ENCODE measurements around the gene PNMA6A. TPM values are rescaled to one million over a fixed set of nuclear protein-coding genes. Genes with fewer than 3 reads are reported as not detected.
"Not testable (repeated sequence)": the region's sequence is repeated elsewhere in the genome, so short reads cannot be mapped to it uniquely, and the experiment has no call there.

Gene PNMA6A
- total RNA-seq, 1 donor from 2014 or later, result 1.5 TPM

DNA sequence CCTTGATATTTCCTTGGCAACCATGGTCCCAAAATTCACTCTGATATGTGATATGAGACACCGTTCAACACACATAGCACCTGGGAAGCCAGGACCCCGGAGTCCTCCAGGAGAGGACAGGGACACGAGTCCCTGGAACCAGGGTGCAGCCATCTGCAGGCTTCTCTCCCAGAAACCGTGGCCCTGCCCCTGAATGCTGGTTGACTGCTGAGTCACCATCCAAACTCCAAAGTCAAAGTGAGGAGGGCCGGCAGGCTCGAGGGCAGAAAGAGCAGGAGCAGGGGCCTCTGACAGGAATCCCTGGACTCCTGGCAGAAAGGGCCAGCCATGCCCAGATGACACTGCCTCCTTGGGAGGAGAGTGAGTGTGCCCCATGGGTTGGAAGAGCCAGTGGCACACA, 6.9 kb upstream of the PNMA6A start:
- TF ChIP-seq CTCF (IDR thresholded peaks at IDR 0.05), result no peak
- no peak for DNase-seq (ENCODE audit: extremely low spot score, unreplicated experiment)
- H3K36me3 Mint-ChIP-seq (ENCODE audit: unreplicated experiment), result no peaks in the 10 kb centered on the region
- H3K4me1 Mint-ChIP-seq (ENCODE audit: unreplicated experiment), result no peaks in the 10 kb centered on the region
- H3K9me3 Mint-ChIP-seq (ENCODE audit: unreplicated experiment), result no peaks in the 10 kb centered on the region
- no peaks in the 10 kb centered on the region for H3K27me3 Mint-ChIP-seq (ENCODE audit: unreplicated experiment)
- no peak overlapping the region for H3K4me3 Mint-ChIP-seq (ENCODE audit: unreplicated experiment)
- no peak overlapping the region for H3K27ac Mint-ChIP-seq (ENCODE audit: unreplicated experiment)

DNA sequence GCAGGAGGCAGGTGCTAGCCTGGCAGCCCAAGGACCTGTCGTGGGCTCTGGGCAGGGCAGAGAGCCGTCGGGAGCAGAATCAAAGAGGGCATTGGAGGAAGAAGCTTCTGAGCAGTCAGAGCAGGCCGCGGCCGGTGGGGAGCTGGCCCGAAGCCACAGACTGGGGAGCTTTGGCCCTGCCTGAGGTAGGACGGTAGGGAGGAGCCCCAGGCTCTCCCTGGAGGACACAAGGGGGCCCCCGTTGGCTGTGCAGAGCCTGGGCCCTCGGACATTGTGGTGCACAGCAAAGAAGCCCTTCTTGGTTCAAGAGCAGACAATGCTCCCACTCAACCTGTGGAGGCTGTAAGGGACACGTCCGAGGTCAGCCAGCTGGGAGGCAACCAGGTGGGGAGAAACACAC, 5.9 kb upstream of the PNMA6A start:
- H3K27ac Mint-ChIP-seq (ENCODE audit: unreplicated experiment); H3K4me1 Mint-ChIP-seq (ENCODE audit: unreplicated experiment); H3K9me3 Mint-ChIP-seq (ENCODE audit: unreplicated experiment); H3K27me3 Mint-ChIP-seq (ENCODE audit: unreplicated experiment); DNase-seq (ENCODE audit: extremely low spot score, unreplicated experiment); H3K4me3 Mint-ChIP-seq (ENCODE audit: unreplicated experiment); H3K36me3 Mint-ChIP-seq (ENCODE audit: unreplicated experiment): not testable (repeated sequence)

DNA sequence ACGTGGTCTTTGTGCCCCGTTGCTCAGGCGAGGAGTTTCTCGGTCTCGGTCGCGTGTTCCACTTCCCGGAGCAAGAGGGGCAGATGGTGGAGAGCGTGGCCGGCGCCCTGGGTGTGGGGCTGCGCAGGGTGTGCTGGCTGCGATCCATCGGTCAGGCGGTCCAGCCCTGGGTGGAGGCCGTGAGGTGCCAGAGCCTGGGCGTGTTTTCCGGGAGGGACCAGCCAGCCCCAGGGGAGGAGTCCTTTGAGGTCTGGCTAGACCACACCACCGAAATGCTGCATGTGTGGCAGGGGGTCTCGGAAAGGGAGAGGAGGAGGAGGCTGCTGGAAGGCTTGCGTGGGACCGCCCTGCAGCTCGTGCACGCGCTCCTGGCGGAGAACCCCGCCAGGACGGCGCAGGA, 1.1 kb downstream of the PNMA6A start:
- not testable (repeated sequence) for H3K27ac Mint-ChIP-seq (ENCODE audit: unreplicated experiment); H3K27me3 Mint-ChIP-seq (ENCODE audit: unreplicated experiment); DNase-seq (ENCODE audit: extremely low spot score, unreplicated experiment); H3K36me3 Mint-ChIP-seq (ENCODE audit: unreplicated experiment); H3K4me3 Mint-ChIP-seq (ENCODE audit: unreplicated experiment); H3K9me3 Mint-ChIP-seq (ENCODE audit: unreplicated experiment); H3K4me1 Mint-ChIP-seq (ENCODE audit: unreplicated experiment)

DNA sequence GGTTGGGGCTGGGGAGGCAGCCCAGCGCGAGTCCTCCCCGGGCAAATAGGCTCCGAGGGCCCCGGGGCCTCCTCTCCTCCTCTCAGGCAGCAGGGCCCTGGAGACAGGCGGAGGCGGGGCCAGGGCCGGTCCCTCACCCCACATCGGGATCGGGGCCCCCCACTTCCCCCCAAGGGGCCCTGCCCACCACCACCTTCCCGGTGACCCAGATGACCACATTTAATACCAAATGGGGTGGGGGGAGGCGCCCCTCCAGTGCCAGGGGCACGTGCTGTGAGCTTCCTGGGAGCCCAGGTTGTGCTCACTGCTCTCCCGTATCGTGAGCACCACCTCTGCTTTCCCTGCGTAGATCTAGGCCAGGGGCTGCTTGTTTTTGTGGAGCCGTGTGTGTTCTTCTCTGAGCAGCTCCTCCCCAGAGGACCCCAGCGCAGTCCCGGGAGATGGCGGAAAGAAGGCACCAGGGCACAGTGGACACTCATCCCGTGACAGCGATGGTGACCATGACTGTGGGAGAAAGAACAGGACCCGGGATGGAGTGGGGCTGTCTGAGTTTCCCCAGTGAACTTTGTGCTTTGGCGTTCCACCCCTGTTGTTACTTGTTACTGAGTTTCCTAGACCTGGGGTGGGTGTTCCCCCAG, 2.1 kb downstream of the PNMA6A start:
- no peaks in the 10 kb centered on the region for H3K9me3 Mint-ChIP-seq (ENCODE audit: unreplicated experiment)
- H3K4me1 Mint-ChIP-seq (ENCODE audit: unreplicated experiment), result no peaks in the 10 kb centered on the region
- no peak for TF ChIP-seq CTCF (IDR thresholded peaks at IDR 0.05)
- no peak for DNase-seq (ENCODE audit: extremely low spot score, unreplicated experiment)
- no peaks in the 10 kb centered on the region for H3K36me3 Mint-ChIP-seq (ENCODE audit: unreplicated experiment)
- no peak overlapping the region for H3K27ac Mint-ChIP-seq (ENCODE audit: unreplicated experiment)
- H3K4me3 Mint-ChIP-seq (ENCODE audit: unreplicated experiment), result no peak overlapping the region
- no peaks in the 10 kb centered on the region for H3K27me3 Mint-ChIP-seq (ENCODE audit: unreplicated experiment)

DNA sequence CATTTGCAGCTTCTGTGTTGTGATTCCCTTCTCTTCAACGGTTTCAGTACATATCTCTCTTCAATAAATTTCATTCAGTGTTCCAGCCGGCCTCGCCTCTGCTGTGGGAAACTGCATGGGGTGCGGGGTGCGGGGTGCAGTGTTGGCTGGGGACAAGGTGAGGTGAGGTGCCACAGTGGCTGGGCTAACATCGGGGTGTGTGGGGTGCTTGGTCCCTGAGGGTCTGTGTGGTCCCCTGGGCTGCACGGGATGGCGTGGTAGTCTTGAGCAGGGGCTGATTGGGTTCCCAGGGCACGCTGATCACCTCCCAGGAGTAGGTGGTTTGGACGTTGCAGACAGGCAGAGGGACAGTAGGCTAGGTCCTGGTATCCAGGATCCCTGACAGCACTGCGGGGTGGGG, 2.7 kb downstream of the PNMA6A start:
- H3K27me3 Mint-ChIP-seq (ENCODE audit: unreplicated experiment), result no peaks in the 10 kb centered on the region
- H3K27ac Mint-ChIP-seq (ENCODE audit: unreplicated experiment), result no peak overlapping the region
- H3K4me1 Mint-ChIP-seq (ENCODE audit: unreplicated experiment), result no peaks in the 10 kb centered on the region
- no peak for DNase-seq (ENCODE audit: extremely low spot score, unreplicated experiment)
- no peaks in the 10 kb centered on the region for H3K9me3 Mint-ChIP-seq (ENCODE audit: unreplicated experiment)
- TF ChIP-seq CTCF (IDR thresholded peaks at IDR 0.05), result no peak
- no peaks in the 10 kb centered on the region for H3K36me3 Mint-ChIP-seq (ENCODE audit: unreplicated experiment)
- no peak overlapping the region for H3K4me3 Mint-ChIP-seq (ENCODE audit: unreplicated experiment)

GRCh38 chrX:153075366-153075765, 3.1 kb downstream of the PNMA6A start:
- H3K36me3 Mint-ChIP-seq (ENCODE audit: unreplicated experiment), result no peaks in the 10 kb centered on the region
- no peak overlapping the region for H3K4me3 Mint-ChIP-seq (ENCODE audit: unreplicated experiment)
- no peaks in the 10 kb centered on the region for H3K27me3 Mint-ChIP-seq (ENCODE audit: unreplicated experiment)
- no peak for DNase-seq (ENCODE audit: extremely low spot score, unreplicated experiment)
- H3K9me3 Mint-ChIP-seq (ENCODE audit: unreplicated experiment), result no peaks in the 10 kb centered on the region
- no peak overlapping the region for H3K27ac Mint-ChIP-seq (ENCODE audit: unreplicated experiment)
- TF ChIP-seq CTCF (IDR thresholded peaks at IDR 0.05), result no peak
- H3K4me1 Mint-ChIP-seq (ENCODE audit: unreplicated experiment), result no peaks in the 10 kb centered on the region

DNA sequence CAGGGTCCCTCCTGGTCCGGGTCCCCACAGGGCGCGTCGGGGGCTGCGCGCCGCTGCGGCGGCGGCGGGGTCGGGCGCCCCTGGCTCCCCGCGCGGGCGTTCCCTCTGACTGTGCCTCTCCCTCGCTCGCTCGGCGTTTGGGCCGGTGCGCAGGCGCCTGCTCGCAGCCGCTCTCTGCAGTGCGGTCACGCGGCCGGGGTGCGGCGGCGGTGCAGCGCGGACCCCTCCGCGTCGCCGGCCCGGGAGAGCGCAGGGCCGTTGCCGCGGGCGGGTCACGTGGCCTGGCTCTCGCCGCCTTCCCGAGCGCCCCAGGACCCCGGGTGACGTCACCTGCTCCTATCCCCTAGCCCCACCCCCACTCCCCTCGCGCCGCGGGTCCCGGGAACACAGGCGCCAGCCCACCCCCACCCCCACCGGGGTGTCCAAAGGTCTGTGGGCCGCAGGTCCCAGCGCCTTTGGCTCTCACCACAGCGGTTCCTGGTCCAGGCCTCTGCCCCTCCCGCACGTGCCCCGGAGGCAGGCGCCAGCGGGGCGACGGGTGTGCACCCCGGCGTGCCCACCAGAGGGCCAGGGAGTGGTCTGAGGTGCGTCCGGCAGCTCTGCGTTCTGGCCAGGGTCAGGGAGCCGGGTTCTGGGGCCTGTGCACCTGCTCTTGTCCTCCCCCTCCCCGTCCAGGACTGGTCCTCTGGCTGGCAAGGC, 5.3 kb downstream of the PNMA6A start:
- DNase-seq (ENCODE audit: extremely low spot score, unreplicated experiment); H3K4me3 Mint-ChIP-seq (ENCODE audit: unreplicated experiment); H3K27me3 Mint-ChIP-seq (ENCODE audit: unreplicated experiment); H3K27ac Mint-ChIP-seq (ENCODE audit: unreplicated experiment); H3K9me3 Mint-ChIP-seq (ENCODE audit: unreplicated experiment); H3K36me3 Mint-ChIP-seq (ENCODE audit: unreplicated experiment); H3K4me1 Mint-ChIP-seq (ENCODE audit: unreplicated experiment): not testable (repeated sequence)

DNA sequence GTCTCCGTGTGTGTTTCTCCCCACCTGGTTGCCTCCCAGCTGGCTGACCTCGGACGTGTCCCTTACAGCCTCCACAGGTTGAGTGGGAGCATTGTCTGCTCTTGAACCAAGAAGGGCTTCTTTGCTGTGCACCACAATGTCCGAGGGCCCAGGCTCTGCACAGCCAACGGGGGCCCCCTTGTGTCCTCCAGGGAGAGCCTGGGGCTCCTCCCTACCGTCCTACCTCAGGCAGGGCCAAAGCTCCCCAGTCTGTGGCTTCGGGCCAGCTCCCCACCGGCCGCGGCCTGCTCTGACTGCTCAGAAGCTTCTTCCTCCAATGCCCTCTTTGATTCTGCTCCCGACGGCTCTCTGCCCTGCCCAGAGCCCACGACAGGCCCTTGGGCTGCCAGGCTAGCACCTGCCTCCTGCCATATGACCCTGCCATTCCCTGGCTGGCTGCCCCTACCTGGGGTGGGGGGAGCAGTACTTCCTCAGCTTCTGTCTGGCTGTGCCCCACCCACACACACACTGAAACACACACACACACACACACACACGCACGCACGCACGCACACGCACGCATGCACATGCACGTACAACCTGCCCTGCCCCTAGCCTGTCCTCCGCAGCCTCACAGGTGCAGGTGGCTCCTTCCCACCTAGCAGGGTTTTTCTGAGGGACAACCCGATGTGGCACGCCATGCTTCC, 11.1 kb downstream of the PNMA6A start:
- not testable (repeated sequence) for H3K27ac Mint-ChIP-seq (ENCODE audit: unreplicated experiment); H3K4me3 Mint-ChIP-seq (ENCODE audit: unreplicated experiment); H3K36me3 Mint-ChIP-seq (ENCODE audit: unreplicated experiment); H3K9me3 Mint-ChIP-seq (ENCODE audit: unreplicated experiment); DNase-seq (ENCODE audit: extremely low spot score, unreplicated experiment); H3K4me1 Mint-ChIP-seq (ENCODE audit: unreplicated experiment); H3K27me3 Mint-ChIP-seq (ENCODE audit: unreplicated experiment)
